ENCODE results near the gene MBP. TPM values are rescaled to one million over a fixed set of nuclear protein-coding genes. Genes with fewer than 3 reads are reported as not detected.

MBP gene
- total RNA-seq, 2 donors from 2014 or later = 15.4 to 15.8 TPM

GRCh38 chr18:77009675-77010074 is 122.9 kb downstream of the MBP start:
- DNase-seq (ENCODE audit: low spot score) = no peak
- Histone ChIP-seq H3K4me1 (peaks cover 0 to 34% of the 10 kb centered on the region in 2 donors), H3K4me3 (no peak overlapping the region), H3K27ac (no peak overlapping the region), H3K9me3 (no peaks in the 10 kb centered on the region), H3K27me3 (no peaks in the 10 kb centered on the region), H3K36me3 (no peaks in the 10 kb centered on the region)
- TF ChIP-seq CTCF (IDR thresholded peaks at IDR 0.05) = no peak

- H3K27me3 ChIP-seq = no peaks in the 10 kb centered on the region
- H3K36me3 ChIP-seq = no peaks in the 10 kb centered on the region
- H3K4me1 ChIP-seq = peaks cover 0 to 24% of the 10 kb centered on the region in 2 donors
- no peak for TF ChIP-seq CTCF (IDR thresholded peaks at IDR 0.05)
- no peaks in the 10 kb centered on the region for H3K9me3 ChIP-seq
- DNase-seq (ENCODE audit: low spot score) = no peak
- no peak overlapping the region for H3K27ac ChIP-seq
- no peak overlapping the region for H3K4me3 ChIP-seq
Measured at GRCh38 chr18:77008576-77009315, 123.8 kb downstream of the MBP start.

- no peak for DNase-seq (ENCODE audit: low spot score)
- no peak for TF ChIP-seq CTCF (IDR thresholded peaks at IDR 0.05)
- Histone ChIP-seq H3K27me3 (no peaks in the 10 kb centered on the region), H3K27ac (no peak overlapping the region), H3K4me3 (no peak overlapping the region), H3K4me1 (peaks cover 0 to 17% of the 10 kb centered on the region in 2 donors), H3K36me3 (no peaks in the 10 kb centered on the region), H3K9me3 (no peaks in the 10 kb centered on the region)
Measured at GRCh38 chr18:77008006-77008405, 124.6 kb downstream of the MBP start.

- Histone ChIP-seq H3K27me3 (no peaks in the 10 kb centered on the region), H3K4me3 (no peak overlapping the region), H3K36me3 (no peaks in the 10 kb centered on the region), H3K4me1 (peaks cover 0 to 10% of the 10 kb centered on the region in 2 donors), H3K27ac (peak overlapping the region; percentile 10 to 16), H3K9me3 (no peaks in the 10 kb centered on the region)
- no peak for TF ChIP-seq CTCF (IDR thresholded peaks at IDR 0.05)
- DNase-seq (ENCODE audit: low spot score) = no peak
Measured at GRCh38 chr18:77007251-77007650, 125.3 kb downstream of the MBP start.

- TF ChIP-seq CTCF (IDR thresholded peaks at IDR 0.05) = no peak
- Histone ChIP-seq H3K9me3 (no peaks in the 10 kb centered on the region), H3K36me3 (no peaks in the 10 kb centered on the region), H3K4me3 (no peak overlapping the region), H3K4me1 (peaks cover 0 to 7% of the 10 kb centered on the region in 2 donors), H3K27me3 (no peaks in the 10 kb centered on the region), H3K27ac (peak overlapping the region; percentile 16)
- DNase-seq (ENCODE audit: low spot score) = no peak
Measured at GRCh38 chr18:77006305-77007175, 126.0 kb downstream of the MBP start.

Measured in right atrium auricular region (tissue), 2 donors.